OCI-LY1 (cell line): Measurements from ENCODE around the gene SYNE2.

Source experiments
- CTCF ChIP-seq: fragments of 200-600 bp; sonication (generic), shearing (Covaris generic); IDR thresholded peaks from 2 replicates; pipeline ENCODE4 v1.5.1; 2017; ENCODE audit warnings: mild to moderate bottlenecking, antibody characterized with exemption, low read length, moderate library complexity, mixed read lengths
- EZH2 ChIP-seq: fragments of 200-600 bp; sonication (generic), shearing (Covaris generic); IDR thresholded peaks from 2 replicates; pipeline ENCODE4 v1.8.0; 2017; ENCODE audit warnings: borderline replicate concordance, mixed run types, mild to moderate bottlenecking, antibody characterized with exemption, low read length, moderate library complexity, mixed read lengths

GRCh38 chr14:63933711-63934110 is 80.9 kb downstream of the SYNE2 start:
- TF ChIP-seq CTCF (no peak), EZH2 (no peak)
